ENCODE data around the gene LBH.

GRCh38 chr2:30287857-30288513, 56.7 kb downstream of the LBH start:
- TF ChIP-seq POLR2A (IDR thresholded peaks at IDR 0.05): no peak
- no peak for TF ChIP-seq CTCF (IDR thresholded peaks at IDR 0.05)
